Measurements from ENCODE around the gene BHLHE40. TPM values are rescaled to one million over a fixed set of nuclear protein-coding genes. Genes with fewer than 3 reads are reported as not detected.

BHLHE40 gene
- total RNA-seq, 1 experiment from 2014 or later: 81.6 TPM

DNA sequence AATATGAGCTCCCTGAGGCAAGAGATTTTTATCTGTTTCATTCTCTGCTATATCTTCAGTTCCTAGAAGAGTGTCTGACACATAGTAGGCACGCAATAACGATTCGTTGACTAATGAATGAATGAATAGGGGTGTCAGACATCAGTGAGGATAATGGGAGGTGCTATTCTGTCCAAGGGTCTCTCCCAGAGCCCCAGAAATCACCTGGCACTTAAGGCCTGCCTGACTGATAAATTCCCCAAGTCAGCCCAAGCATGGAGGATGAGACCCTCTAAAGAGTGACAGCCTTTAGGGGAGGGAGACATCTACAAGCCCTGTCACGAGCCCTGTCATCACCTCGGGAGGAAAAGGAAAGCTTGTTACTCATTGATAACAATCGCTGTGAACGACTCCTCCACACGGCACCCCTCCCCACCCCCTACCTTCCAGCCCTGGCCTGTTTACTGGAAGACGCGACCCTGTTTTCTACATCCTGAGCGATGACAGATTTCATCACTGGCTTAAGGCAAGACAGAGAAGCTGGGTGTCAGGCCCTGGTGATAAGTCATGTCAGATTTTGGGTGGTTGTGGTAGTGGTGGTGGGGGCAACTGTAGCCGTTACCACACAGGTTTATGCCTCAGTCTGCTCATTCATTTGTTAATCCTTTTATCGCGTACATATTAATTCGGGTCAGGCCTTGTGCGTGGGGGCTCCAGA lies 23.1 kb downstream of the BHLHE40 start:
- Histone ChIP-seq H3K9me2 (ENCODE audit: insufficient read depth) (no peaks in the 10 kb centered on the region), H3K27ac (ENCODE audit: low read depth, low read length) (no peak overlapping the region), H2AFZ (ENCODE audit: low read depth, low read length, poor library complexity, severe bottlenecking) (no peak overlapping the region), H3K4me3 (replicated peaks in 1 of 2; ENCODE audit: low read depth in 1 of 2, low read length in 2 of 2) (no peak overlapping the region), H3K4me1 (ENCODE audit: control insufficient read depth in 1 of 2, insufficient read depth in 2 of 2, low read length in 2 of 2) (peaks cover 8 to 47% of the 10 kb centered on the region in 2 experiments; a peak in 3 of 4 replicates), H3K9ac (ENCODE audit: low read length) (no peak overlapping the region), H3K9me3 (ENCODE audit: control insufficient read depth in 1 of 2, insufficient read depth in 1 of 2, low read depth in 1 of 2, low read length in 2 of 2) (no peaks in the 10 kb centered on the region), H3K36me3 (ENCODE audit: control insufficient read depth in 1 of 2, insufficient read depth in 2 of 2, low read length in 2 of 2) (no peaks in the 10 kb centered on the region), H4K20me1 (ENCODE audit: insufficient read depth) (no peaks in the 10 kb centered on the region), H3K4me2 (ENCODE audit: low read length) (no peak overlapping the region), H3K27me3 (ENCODE audit: insufficient read depth, low read length) (no peaks in the 10 kb centered on the region), H3K79me2 (ENCODE audit: insufficient read depth, low read length) (no peaks in the 10 kb centered on the region)
- no peak for DNase-seq (ENCODE audit: low read depth, low spot score)
- no TSS peak for BruUV-seq (replicated peaks)
- CTCF ChIA-PET: no interaction called here
- ATAC-seq: no peak
- intact Hi-C loops (cut with micrococcal nuclease): no loop called here
- no peak for TF ChIP-seq JUND (IDR thresholded peaks at IDR 0.05)
- no peak for TF ChIP-seq YY1 (IDR thresholded peaks at IDR 0.05; ENCODE audit: extremely low read depth, insufficient replicate concordance, low read depth, low read length)
- POLR2A ChIA-PET: interaction anchor here (0.6 kb wide), 1 partner anchor 291 kb away, joined by 3 read pairs; no protein-coding TSS in a partner anchor
- RAD21 ChIA-PET (ENCODE audit: low non-redundant PET in 1 of 2, low total read pairs in 2 of 2, uncharacterized antibody in 2 of 2, unreplicated experiment in 2 of 2): no interaction called here

DNA sequence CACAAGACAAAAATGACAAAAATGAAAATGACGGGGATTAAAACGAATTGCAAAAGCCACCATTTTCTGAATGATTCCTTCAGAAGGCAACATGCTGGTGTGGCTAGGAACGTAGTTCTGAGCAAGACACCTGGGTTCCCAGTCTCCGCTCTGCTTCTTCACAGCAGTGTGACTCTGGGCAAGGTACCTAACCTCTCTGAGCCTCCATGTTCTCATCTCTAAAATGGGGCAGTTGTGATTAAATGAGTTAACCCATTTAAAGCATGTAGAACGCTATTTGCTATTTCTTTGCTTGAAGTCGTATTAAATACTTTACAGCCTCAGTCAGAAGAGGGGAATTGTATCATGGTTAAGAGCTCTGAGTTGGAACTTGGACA lies 23.6 kb downstream of the BHLHE40 start:
- Histone ChIP-seq H3K4me3 (replicated peaks in 1 of 2; ENCODE audit: low read depth in 1 of 2, low read length in 2 of 2) (no peak overlapping the region), H3K27ac (ENCODE audit: low read depth, low read length) (no peak overlapping the region), H3K9me3 (ENCODE audit: control insufficient read depth in 1 of 2, insufficient read depth in 1 of 2, low read depth in 1 of 2, low read length in 2 of 2) (no peaks in the 10 kb centered on the region), H3K4me2 (ENCODE audit: low read length) (no peak overlapping the region), H3K4me1 (ENCODE audit: control insufficient read depth in 1 of 2, insufficient read depth in 2 of 2, low read length in 2 of 2) (peaks cover 8 to 47% of the 10 kb centered on the region in 2 experiments; a peak in 3 of 4 replicates), H3K79me2 (ENCODE audit: insufficient read depth, low read length) (no peaks in the 10 kb centered on the region), H4K20me1 (ENCODE audit: insufficient read depth) (no peaks in the 10 kb centered on the region), H3K9ac (ENCODE audit: low read length) (no peak overlapping the region), H3K27me3 (ENCODE audit: insufficient read depth, low read length) (no peaks in the 10 kb centered on the region), H2AFZ (ENCODE audit: low read depth, low read length, poor library complexity, severe bottlenecking) (no peak overlapping the region), H3K36me3 (ENCODE audit: control insufficient read depth in 1 of 2, insufficient read depth in 2 of 2, low read length in 2 of 2) (no peaks in the 10 kb centered on the region), H3K9me2 (ENCODE audit: insufficient read depth) (no peaks in the 10 kb centered on the region)
- BruUV-seq (replicated peaks): no TSS peak
- no peak for ATAC-seq
- TF ChIP-seq JUND (IDR thresholded peaks at IDR 0.05) (no peak), CEBPB (IDR thresholded peaks at IDR 0.05; ENCODE audit: low read depth) (no peak), ZFX (IDR thresholded peaks at IDR 0.05) (no peak), SP1 (IDR thresholded peaks at IDR 0.05; ENCODE audit: low read depth) (no peak), YY1 (IDR thresholded peaks at IDR 0.05; ENCODE audit: extremely low read depth, insufficient replicate concordance, low read depth, low read length) (no peak), SIN3A (IDR thresholded peaks at IDR 0.05; ENCODE audit: low read depth) (no peak), EZH2 (IDR thresholded peaks at IDR 0.05) (no peak)
- RAD21 ChIA-PET (ENCODE audit: low non-redundant PET in 1 of 2, low total read pairs in 2 of 2, uncharacterized antibody in 2 of 2, unreplicated experiment in 2 of 2): no interaction called here
- intact Hi-C loops (cut with micrococcal nuclease): no loop called here
- POLR2A ChIA-PET: no interaction called here
- CTCF ChIA-PET: no interaction called here
- no peak for DNase-seq (ENCODE audit: low read depth, low spot score)

All from HCT116 (cell line).